Activated CD4-positive, alpha-beta T cell treated with anti-CD3 and anti-CD28 coated beads for 48 hours (primary cell): ENCODE data around the gene GRPR.
"Not testable (repeated sequence)": the region's sequence is repeated elsewhere in the genome, so short reads cannot be mapped to it uniquely, and the experiment has no call there.

ENCODE experiments used
- DNase-seq: peaks from one replicate; pipeline ENCODE4 v3.0.0-alpha.2; 2020

The GRPR gene

GRCh38 chrX:16138108-16138427, 14.7 kb downstream of the GRPR start:
- DNase-seq: no peak

- no peak for DNase-seq
Measured at GRCh38 chrX:16140448-16140847, 17.1 kb downstream of the GRPR start.

GRCh38 chrX:16140983-16141382, 17.6 kb downstream of the GRPR start:
- DNase-seq: no peak

- DNase-seq: no peak
Measured at GRCh38 chrX:16141422-16142245, 18.3 kb downstream of the GRPR start.

GRCh38 chrX:16142246-16142558, 18.8 kb downstream of the GRPR start:
- DNase-seq: no peak

GRCh38 chrX:16143968-16144367, 20.6 kb downstream of the GRPR start:
- DNase-seq: no peak

- DNase-seq: no peak
Measured at GRCh38 chrX:16144420-16144819, 21.1 kb downstream of the GRPR start.

GRCh38 chrX:16145093-16145492, 21.7 kb downstream of the GRPR start:
- not testable (repeated sequence) for DNase-seq

- DNase-seq: no peak
Measured at GRCh38 chrX:16145656-16146055, 22.3 kb downstream of the GRPR start.

GRCh38 chrX:16148896-16149295, 25.5 kb downstream of the GRPR start:
- no peak for DNase-seq

- no peak for DNase-seq
Measured at GRCh38 chrX:16155581-16156096, 32.3 kb downstream of the GRPR start.

- DNase-seq: no peak
Measured at GRCh38 chrX:16156692-16157331, 33.4 kb downstream of the GRPR start.

GRCh38 chrX:16160729-16161128, 37.4 kb downstream of the GRPR start:
- DNase-seq: no peak

- DNase-seq: not testable (repeated sequence)
Measured at GRCh38 chrX:16161173-16161572, 37.8 kb downstream of the GRPR start.

- DNase-seq: no peak
Measured at GRCh38 chrX:16162391-16162790, 39.0 kb downstream of the GRPR start.

GRCh38 chrX:16164748-16165147, 41.4 kb downstream of the GRPR start:
- no peak for DNase-seq

GRCh38 chrX:16167181-16167580, 43.8 kb downstream of the GRPR start, which contains the start of gene MAGEB17:
Gene MAGEB17 (plus strand): TSS chrX:16167481. CDS start chrX:16170383, 2,902 bp downstream.
- no peak for DNase-seq

GRCh38 chrX:16171039-16171438, 47.7 kb downstream of the GRPR start:
- no peak for DNase-seq

- DNase-seq: no peak
Measured at GRCh38 chrX:16171944-16172343, 48.6 kb downstream of the GRPR start.

- no peak for DNase-seq
Measured at GRCh38 chrX:16172391-16172790, 49.0 kb downstream of the GRPR start.

GRCh38 chrX:16175329-16176061, 52.1 kb downstream of the GRPR start:
- DNase-seq: no peak

- DNase-seq: no peak
Measured at GRCh38 chrX:16177260-16177659, 53.9 kb downstream of the GRPR start.

- DNase-seq: not testable (repeated sequence)
Measured at GRCh38 chrX:16183843-16184242, 60.5 kb downstream of the GRPR start.

- peak; percentile 2 for DNase-seq
Measured at GRCh38 chrX:16185725-16186136, 62.4 kb downstream of the GRPR start.
